ENCODE measurements around the gene IL20RA. TPM values are rescaled to one million over a fixed set of nuclear protein-coding genes. Genes with fewer than 3 reads are reported as not detected.

The IL20RA gene
- total RNA-seq (2021; fragmentation: NEBNext Ultra II Directional; extraction: Animal tissue kit (Norgen Biotek cat#: 25700)) (1.5 and 1.7 TPM in 2 replicates), polyA plus RNA-seq (2011; rRNA removed) (1.2 and 1.3 TPM in 2 replicates), polyA minus RNA-seq (2011; rRNA and poly(A)+ RNA removed) (0.60 and 1.3 TPM in 2 replicates)
- 1.1 TPM for polyA plus RNA-seq (2011; cell fraction: cytosol; rRNA removed)
- polyA plus RNA-seq (2011; cell fraction: nucleus; rRNA removed): 1.1 TPM
- polyA plus RNA-seq (2012, experiment 1 of 2): 1.9 to 2.9 TPM (median 2.1 TPM) in 4 replicates
- polyA plus RNA-seq (2012, experiment 2 of 2): 1.0 TPM
- 2.1 TPM for polyA plus RNA-seq (2013, experiment 1 of 2)
- 2.7 TPM for polyA plus RNA-seq (2013, experiment 2 of 2)
- polyA minus RNA-seq (2011; cell fraction: cytosol; rRNA and poly(A)+ RNA removed): not detected
- polyA minus RNA-seq (2011; cell fraction: nucleus; rRNA and poly(A)+ RNA removed): 2.1 TPM
- long read RNA-seq, experiment 1, partial matches to known transcripts: 0 of 5 reads
- long read RNA-seq, experiment 1, other reads (novel, unspliced or antisense): 2 of 5 reads
- long read RNA-seq, experiment 2, partial matches to known transcripts: 0 of 2 reads
- long read RNA-seq, experiment 2, other reads (novel, unspliced or antisense): 1 of 2 reads

- H2BK15ac ChIP-seq (ENCODE audit: low read length): no peak within 1 kb of the TSS
- H4K5ac ChIP-seq (ENCODE audit: insufficient read length, low read depth, low read length): no peak within 1 kb of the TSS
- no peaks in the 10 kb centered on the region for H3K9me3 ChIP-seq (ENCODE audit: insufficient read depth in 2 of 2, low read depth in 1 of 2, low read length in 1 of 2)
- H2BK5ac ChIP-seq (ENCODE audit: low read depth, low read length): no peak within 1 kb of the TSS
- no peak within 1 kb of the TSS for H3K18ac ChIP-seq (ENCODE audit: extremely low read depth, low read length)
- POLR2A ChIA-PET (ENCODE audit: partially characterized antibody): interaction anchor here (0.7 to 1.5 kb wide), 5 partner anchors 9 to 1665 kb away, joined by 3 to 4 read pairs (median 3); no protein-coding TSS in a partner anchor
- H4K91ac ChIP-seq (replicated peaks; ENCODE audit: insufficient read length, low read length): peak within 1 kb of the TSS; percentile 70
- H3K79me1 ChIP-seq (ENCODE audit: low read depth, low read length): no peaks in the 10 kb centered on the region
- no peak within 1 kb of the TSS for H2AK5ac ChIP-seq (ENCODE audit: low read depth, low read length)
- 7% methylated on average over 79 of the region's 83 CpGs; no CpG with 5 or more reads in 1 of the 2 experiments for WGBS, 2 experiments (ENCODE audit: extremely low coverage in 1 of 2, insufficient coverage in 1 of 2, insufficient read length in 1 of 2, insufficient replicate concordance in 2 of 2, low coverage in 1 of 2, low lambda C conversion rate in 2 of 2, missing lambda C conversion rate in 1 of 2)
- H3K56ac ChIP-seq (replicated peaks; ENCODE audit: insufficient read length, low read depth, low read length): peak within 1 kb of the TSS; percentile 37
- DNase-seq (ENCODE audit: low read depth in 1 of 2, low spot score in 2 of 2) (peak in 1 of 2 experiments; percentile 72), FAIRE-seq (no peak)
- H4K20me1 ChIP-seq (replicated peaks in 1 of 2; ENCODE audit: control insufficient read depth in 1 of 2, insufficient read depth in 2 of 2, low read length in 2 of 2): no peaks in the 10 kb centered on the region
- peaks cover 0 to 30% (median 16%) of the 10 kb centered on the region in 4 experiments; a peak in 6 of 7 replicates for H3K27me3 ChIP-seq (replicated peaks in 1 of 4; ENCODE audit: control insufficient read depth in 3 of 4, extremely low read depth in 1 of 4, insufficient read depth in 3 of 4, low read length in 3 of 4)
- H3K27ac ChIP-seq (ENCODE audit: low read depth, low read length): no peak within 1 kb of the TSS
- H3K23ac ChIP-seq (ENCODE audit: insufficient read length): no peak within 1 kb of the TSS
- H2BK20ac ChIP-seq (ENCODE audit: low read length): no peak within 1 kb of the TSS
- peak within 1 kb of the TSS; percentile 53 to 78 for H3K4me2 ChIP-seq (ENCODE audit: insufficient read depth in 1 of 2, low read depth in 2 of 2, low read length in 2 of 2)
- no peaks in the 10 kb centered on the region for H3K36me3 ChIP-seq (ENCODE audit: control insufficient read depth in 2 of 4, insufficient read depth in 4 of 4, low read length in 3 of 4)
- peaks cover 5% of the 10 kb centered on the region; the same call in 1 of the 2 replicates for H3K23me2 ChIP-seq (ENCODE audit: low read depth, low read length)
- CTCF ChIA-PET (ENCODE audit: partially characterized antibody): interaction anchor here (1.1 to 1.5 kb wide), 4 partner anchors 16 to 80 kb away, joined by 3 to 4 read pairs (median 3); no protein-coding TSS in a partner anchor
- H3K9ac ChIP-seq (replicated peaks in 1 of 4; ENCODE audit: extremely low read depth in 1 of 4, low read depth in 3 of 4, low read length in 3 of 4): peak within 1 kb of the TSS in 3 of 4 experiments; percentile 27 to 74 (median 42); a peak in 5 of 7 replicates
- H3K4me1 ChIP-seq (replicated peaks in 1 of 4; ENCODE audit: control insufficient read depth in 3 of 4, insufficient read depth in 4 of 4, low read length in 3 of 4): no peaks in the 10 kb centered on the region
- H2BK120ac ChIP-seq (replicated peaks; ENCODE audit: low read depth, low read length): no peak within 1 kb of the TSS
- no peak within 1 kb of the TSS for H3K4ac ChIP-seq (replicated peaks; ENCODE audit: insufficient read length, low read depth, low read length)
- H2AFZ ChIP-seq (ENCODE audit: low read length): peak within 1 kb of the TSS; percentile 78; the same call in 1 of the 2 replicates
- peak within 1 kb of the TSS; percentile 45 to 77 (median 60) for H3K4me3 ChIP-seq (ENCODE audit: extremely low read depth in 1 of 4, insufficient read depth in 2 of 4, low read depth in 3 of 4, low read length in 4 of 4)
- no peak within 1 kb of the TSS for H2BK12ac ChIP-seq (ENCODE audit: low read depth, low read length)
- no peaks in the 10 kb centered on the region for H3K79me2 ChIP-seq (ENCODE audit: control insufficient read depth in 1 of 2, insufficient read depth in 2 of 2, low read length in 2 of 2)
- peak within 1 kb of the TSS; percentile 54 for H4K8ac ChIP-seq (ENCODE audit: extremely low read depth, insufficient read depth, low read length)
- H3K14ac ChIP-seq (ENCODE audit: insufficient read length): no peak within 1 kb of the TSS
- peak; percentile 85 for TF ChIP-seq EZH2 (IDR thresholded peaks at IDR 0.05; ENCODE audit: low read depth, low read length, severe bottlenecking)
- no peak for TF ChIP-seq RXRA (IDR thresholded peaks at IDR 0.05; ENCODE audit: insufficient read depth, low read depth, low read length)
- TF ChIP-seq TAF1 (IDR thresholded peaks at IDR 0.05; ENCODE audit: low read depth, low read length): peak; percentile 16; the same call in 1 of the 2 replicates
- TF ChIP-seq RAD21 (IDR thresholded peaks at IDR 0.05 in 1 of 2, conservative IDR thresholded peaks at IDR 0.05 in 1 of 2; ENCODE audit: low read depth in 2 of 2, low read length in 2 of 2): peak in 1 of 2 experiments; percentile 18; a peak in 1 of 4 replicates
- no peak for TF ChIP-seq POLR2A (IDR thresholded peaks at IDR 0.05; ENCODE audit: control extremely low read depth in 1 of 2, low read depth in 2 of 2, low read length in 2 of 2)
These were observed at the start of gene IL20RA for GRCh38 chr6:137044366-137045221. Gene IL20RA, minus strand, starts transcription at chr6:137044965. Its CDS starts 237 bp downstream, at chr6:137044728.
